Stimulated activated CD4-positive, alpha-beta T cell treated with anti-CD3 and anti-CD28 coated beads, Interleukin-15, amount 100 ng/mL, for 24 hours (primary cell): ENCODE data around the gene SYT7.

Experiments used
- DNase-seq: peaks from one replicate; pipeline ENCODE4 v3.0.0-alpha.2; 2020

The SYT7 gene

DNA sequence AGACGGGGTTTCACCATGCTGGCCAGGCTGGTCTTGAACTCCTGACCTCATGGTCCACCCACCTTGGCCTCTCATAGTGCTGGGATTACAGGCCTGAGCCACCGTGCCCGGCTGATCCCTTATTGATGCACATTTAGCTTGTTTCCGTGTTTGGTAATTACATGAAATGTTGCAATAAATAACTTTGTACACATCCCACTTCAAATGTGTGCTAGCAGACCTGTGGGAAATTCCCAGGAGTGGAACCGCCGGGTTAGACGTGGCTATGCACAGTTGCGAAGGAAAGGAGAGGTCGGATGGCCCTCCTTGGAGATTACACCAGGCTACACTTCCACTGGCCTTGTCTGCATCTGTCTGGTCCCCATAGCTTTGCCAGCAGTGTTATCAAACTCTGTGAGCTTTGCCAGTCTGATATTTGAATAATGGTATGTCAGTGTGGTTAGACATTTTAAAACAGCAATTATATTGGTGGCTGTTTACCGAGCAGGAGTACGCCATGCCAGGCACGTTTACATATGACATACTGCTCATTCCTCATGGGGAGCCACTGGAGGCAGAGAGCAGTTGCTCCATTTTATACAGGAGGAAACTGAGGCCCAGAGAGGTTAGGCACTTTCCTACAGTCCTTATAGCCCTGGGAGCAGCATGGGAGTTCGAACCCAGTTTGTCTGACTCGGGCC is 27.2 kb upstream of the SYT7 start:
- no peak for DNase-seq

DNA sequence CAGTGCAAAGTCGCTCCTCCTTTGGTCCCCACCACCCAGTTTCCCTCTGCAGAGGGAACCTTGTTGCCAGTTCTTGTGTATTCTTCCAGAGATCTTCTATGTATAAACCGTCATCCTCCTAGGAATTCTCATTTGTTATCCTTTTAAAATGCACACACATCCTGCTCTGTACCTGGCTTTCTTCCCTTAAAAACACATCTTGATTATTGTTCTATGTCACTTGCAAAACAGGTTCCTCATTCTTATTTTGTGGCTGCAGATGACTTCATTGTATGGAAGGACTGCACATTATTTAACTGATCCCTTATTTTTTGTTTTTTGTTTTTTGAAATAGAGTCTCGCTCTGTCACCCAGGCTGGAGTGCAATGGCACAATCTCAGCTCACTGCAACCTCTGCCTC is 26.6 kb upstream of the SYT7 start:
- no peak for DNase-seq

DNA sequence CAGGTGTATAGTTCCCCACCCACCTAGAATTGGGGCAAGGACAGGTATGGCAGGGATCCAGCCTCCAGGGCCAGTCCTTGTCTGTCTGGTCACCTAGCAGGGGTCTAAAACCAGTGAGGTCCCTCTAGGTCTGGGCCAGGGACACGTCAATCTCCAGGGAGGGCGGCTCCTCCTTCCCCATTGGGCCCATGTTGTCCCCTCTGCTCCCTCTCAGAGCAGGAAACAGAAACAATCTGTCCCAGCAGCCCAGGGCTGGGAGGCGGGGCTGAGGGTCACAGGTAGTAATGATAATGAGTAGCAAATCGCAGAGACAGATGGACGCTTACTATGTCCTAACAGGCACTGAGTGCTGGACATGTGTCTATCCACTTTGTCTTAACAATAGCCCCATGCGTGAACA is 22.8 kb upstream of the SYT7 start:
- no peak for DNase-seq

DNA sequence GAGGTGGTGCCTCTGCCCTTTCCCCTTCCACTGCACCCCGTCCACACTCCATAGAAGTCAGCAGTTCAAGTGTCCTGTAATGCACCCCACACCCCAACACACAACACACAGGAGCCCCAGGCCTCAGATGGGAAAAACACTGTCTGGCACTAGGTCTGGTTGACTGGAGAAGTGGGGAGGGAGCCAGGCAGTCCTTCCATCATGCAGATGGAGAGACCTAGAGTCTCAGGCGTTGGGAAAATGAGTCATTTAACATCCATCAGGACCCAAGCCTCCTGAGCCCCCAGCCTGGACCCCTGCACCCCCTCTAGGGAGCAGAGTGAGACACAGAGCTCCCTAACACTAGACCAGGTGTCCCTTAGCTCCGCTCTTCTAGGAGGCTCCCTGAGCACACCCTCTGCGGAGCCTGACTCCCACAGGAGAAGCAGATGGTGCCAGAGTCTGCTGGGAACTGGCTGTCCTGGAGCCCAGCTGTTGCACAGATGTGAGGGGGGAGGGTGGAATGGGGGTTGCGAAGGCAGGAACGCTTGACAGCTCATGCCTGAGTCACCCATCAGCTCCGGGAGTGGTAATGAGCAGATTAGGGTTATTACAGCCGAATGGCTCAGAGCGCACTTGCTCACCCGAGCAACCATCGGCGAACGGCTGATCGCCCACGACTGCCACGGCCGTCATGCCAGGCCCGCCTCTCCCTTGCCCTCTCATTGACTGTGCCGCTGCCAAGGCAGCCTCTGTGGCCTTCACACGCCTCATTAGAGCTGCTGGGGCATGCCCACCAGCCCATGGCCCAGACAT is 22.1 kb upstream of the SYT7 start:
- DNase-seq, result no peak

DNA sequence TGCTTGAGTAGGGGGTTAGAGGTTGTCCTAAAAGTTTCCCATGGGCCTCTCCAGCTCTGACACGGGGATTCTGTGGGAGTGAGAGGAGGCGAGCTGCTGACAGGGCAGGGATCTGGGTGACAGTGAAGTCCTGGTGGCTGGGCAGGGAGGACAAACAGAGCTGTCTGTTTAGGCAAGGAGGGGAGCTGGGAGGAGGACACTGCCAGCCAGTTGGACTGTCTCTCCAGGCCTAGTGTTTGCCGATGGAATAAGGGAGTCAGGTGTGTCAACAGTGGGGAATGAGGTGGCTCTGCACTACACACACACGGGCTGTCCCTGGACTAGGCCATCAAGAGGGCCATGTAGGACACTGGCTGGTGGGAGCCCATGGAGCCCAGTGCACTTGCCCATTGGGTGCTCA is 20.6 kb upstream of the SYT7 start:
- DNase-seq, result no peak

DNA sequence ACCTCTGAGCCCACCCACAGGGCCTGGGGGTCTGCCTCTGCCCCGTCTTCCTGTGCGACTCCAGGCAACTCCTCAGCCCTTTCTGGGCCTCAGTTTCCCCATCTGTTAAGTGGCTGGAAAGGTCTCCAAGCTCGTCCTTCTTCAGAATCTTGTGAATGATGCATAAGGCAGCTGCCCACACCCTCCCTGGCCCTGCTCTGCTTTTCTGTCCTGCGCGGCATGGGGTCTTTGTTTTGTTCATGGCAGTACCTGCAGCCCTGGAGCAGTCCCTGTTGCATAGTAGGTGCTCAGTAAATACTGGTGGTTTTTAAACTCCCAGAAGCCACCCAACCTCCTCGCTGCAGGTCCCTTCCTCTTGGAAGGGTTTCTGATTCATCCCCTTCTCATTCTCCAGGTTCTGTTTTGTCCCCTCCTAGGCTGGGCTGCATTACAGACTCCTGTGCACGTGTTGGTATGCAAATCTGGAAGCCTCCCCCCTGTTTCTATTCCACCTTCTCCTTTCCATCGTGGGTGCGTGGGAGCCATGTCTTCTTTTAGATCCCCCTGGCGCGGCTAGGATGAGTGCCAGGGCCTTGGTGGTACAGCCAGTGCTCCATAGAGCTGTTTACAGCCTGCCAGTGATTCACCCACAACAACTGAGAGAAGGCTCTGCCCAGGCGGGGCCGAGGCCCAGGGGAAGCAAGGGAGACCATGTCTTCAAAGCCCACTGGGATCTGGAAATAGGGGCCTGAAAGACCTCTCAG is 19.3 kb upstream of the SYT7 start:
- no peak for DNase-seq

DNA sequence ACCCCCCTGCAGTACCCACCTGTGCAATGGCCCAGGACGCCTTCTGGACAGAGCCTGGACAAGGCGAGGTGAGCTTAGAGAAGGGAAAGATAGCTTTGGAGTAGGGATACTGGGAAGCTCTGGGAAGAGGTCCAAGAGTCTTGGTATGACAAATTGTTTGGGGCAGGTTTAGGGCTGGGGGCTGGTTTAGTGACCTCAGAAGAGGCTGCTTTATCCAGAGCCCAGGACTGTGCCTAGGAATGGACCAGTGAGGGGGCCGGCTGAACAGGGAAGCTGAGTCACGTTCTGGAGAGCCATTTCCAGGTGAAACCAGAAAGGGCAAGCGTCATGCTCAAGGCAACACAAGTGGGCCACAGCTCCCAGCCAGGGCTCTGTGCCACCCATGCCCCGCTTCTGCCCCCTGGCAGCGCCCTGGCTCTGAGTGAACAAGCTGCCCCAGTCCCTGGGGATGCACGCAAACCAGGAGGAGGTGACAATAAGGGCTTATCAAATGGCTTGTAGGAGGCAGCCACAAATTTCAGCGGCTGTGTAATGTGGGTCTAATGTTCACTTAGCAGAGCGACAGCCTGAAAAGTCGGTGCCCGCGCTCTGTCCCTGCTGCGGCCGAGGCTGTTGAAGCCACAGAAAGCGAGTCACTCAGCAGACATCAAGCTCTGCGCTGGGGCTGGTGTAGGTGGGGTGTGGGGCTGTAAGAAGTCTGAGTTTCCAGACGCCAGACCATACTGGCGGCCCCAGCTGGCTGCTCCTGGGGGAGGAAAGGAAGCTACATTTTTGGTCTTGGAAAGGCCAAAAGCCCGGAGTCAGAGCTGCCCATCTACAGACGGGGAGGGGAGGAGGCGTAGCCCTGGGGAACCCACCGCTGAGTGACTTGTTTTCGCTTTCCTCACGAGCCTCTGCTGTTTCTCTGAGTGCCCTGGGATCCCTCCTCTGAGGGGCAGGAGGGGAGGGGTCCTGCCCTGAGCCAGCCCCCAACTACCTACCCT is 18.3 kb upstream of the SYT7 start:
- DNase-seq, result no peak

DNA sequence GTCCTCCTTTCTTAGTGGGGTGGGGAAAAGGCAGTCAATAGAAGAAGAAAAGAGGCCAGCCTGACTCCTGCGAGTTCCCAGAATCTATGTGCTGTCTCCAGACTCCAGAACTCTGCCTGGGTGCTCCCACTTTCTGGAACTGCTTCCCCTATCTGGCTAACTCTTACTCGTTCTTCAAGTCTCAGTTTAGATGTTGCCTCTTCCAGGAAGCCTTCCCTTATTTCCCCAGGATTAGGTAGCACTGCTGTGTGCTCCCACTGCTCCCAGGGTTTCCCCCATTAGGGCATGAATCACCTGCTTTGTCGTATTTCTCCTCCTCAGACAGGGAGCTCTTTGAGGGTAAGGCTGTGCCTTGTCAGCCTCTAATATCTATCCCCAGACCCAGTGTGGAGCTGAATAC is 17.5 kb upstream of the SYT7 start:
- no peak for DNase-seq

DNA sequence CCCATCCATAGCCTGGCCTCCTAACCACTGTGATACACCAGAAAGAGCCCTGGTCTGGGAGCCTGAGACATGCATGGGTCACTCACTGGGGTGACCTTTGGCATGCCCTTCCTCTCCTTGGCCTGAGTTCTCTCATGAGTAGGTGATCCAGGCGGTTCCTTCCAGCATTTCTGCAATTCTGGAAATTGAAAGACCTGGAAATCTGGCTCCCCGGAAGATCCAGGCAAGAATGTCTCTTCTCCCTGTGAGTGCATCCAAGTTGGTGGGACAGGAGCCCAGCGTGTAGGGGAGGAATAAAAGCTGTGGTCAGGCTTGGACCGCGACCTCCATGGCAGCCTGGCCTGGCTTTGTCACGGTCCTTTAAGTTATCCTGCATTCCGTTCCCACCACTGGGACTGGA is 16.1 kb upstream of the SYT7 start:
- no peak for DNase-seq

DNA sequence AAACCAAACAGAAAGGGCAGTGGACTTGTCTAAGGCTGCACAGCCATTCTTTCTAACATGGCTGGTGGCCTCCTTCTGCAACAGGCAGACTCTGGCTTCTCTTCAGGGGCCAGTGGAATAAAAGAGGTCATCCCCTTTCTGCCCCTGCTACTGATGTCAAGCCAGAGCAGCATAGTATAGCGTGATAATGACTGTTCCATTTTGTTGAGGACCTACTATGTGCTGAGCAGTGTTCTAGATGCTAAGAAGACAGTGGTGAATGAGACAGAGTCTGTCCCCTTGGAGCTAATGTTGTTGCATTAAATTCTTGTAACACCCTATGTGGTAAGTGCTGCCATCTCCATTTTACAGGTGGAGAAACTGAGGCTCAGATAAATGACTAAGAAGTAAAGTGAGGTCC is 15.7 kb upstream of the SYT7 start:
- no peak for DNase-seq

DNA sequence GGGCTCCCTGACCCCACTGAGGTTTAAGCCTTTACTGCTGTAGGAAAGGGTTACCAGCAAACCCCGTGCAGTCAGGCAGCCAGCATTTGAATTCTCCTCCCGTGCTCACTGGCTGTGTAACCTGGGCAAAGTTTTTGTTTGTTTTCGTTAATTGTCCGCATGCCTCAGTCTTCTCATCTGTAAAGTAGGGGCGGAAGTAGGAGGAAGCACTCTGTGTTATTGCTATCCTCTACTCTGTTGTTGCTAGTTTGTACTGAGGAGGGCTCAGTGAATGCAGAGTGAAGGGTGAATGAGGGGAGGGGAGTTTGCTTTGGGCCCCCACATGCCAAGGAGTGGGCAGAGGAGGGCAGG is 14.0 kb upstream of the SYT7 start:
- DNase-seq, result no peak

DNA sequence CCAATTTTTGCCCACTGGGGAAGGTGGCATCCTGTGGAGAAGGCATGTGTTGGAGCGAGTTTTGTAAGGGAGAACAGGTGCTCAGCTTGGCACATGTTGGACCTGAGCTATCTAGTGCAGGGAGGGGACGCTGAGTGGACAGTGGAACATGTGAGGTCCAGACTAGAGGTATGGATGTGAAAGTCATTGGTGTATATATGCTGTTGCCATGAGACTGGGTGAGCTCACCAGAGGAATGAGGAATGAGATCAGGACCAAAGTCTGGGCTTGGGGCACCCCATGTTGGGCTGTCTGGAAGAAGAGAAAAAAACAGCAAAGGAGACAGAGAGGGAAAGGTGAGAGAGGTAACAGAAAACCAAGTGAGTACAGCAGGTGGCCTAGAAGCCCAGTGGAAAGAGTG is 12.3 kb upstream of the SYT7 start:
- no peak for DNase-seq

DNA sequence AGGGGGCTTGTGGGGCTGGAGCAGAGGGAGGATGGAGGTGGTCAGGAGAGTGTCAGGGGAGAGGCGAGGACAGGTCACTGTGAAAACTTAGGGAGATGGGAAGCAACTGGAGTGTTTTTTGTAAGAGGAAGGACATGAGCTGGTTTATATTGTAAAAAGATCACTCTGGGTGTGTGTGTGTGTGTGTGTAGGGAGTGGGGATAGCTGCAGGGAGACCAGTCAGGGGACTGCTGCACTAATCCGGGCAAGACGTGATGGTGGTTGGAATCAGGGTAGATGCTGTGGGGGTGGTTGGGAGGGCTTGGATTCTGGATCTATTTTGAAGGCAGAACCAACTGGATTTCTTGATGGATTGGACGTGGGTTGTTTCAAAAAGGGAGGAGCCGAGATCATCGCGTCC is 11.3 kb upstream of the SYT7 start:
- no peak for DNase-seq

DNA sequence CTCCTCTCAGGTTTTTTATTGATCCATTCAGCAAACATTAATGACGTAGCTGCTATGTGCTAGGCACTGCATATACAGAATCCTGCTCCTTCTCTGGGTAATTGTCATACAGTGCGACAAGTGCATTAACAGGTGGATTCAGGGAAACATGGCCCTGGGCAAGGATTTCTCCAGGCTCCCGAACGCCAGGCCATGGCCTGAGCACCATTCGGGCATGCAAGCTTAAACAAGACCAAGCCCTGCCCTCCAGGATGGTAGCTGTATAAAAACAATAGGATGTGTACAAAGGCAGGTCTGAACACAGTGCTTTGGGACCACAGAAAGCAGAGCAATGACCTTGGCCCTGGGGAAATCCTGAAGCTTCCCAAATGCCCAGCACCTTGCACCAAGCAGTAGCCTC is 9.1 kb upstream of the SYT7 start:
- DNase-seq, result no peak

DNA sequence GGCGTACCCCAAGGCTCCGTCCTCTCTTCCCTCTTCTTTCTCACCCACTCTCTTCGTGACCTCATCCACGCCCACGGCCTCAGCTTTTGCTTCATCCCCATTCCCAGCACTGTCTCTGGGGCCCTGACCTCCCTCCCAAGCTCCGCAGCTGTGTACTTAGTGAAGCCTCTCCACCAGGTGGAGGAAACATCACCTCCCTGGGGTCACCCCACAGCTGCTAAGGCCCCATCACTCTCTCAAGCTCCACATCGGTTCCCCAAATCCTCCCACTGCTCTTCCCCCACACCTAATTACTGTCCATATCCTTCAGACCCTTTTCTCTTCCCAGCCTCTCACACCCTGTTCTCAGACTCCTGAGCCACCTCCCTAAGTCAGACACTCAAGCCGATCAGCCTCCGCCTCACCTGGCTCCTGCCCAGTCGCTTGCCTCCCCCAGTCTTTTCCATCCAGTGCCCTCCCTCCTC is 7.9 kb upstream of the SYT7 start:
- DNase-seq, result peak; percentile 22

DNA sequence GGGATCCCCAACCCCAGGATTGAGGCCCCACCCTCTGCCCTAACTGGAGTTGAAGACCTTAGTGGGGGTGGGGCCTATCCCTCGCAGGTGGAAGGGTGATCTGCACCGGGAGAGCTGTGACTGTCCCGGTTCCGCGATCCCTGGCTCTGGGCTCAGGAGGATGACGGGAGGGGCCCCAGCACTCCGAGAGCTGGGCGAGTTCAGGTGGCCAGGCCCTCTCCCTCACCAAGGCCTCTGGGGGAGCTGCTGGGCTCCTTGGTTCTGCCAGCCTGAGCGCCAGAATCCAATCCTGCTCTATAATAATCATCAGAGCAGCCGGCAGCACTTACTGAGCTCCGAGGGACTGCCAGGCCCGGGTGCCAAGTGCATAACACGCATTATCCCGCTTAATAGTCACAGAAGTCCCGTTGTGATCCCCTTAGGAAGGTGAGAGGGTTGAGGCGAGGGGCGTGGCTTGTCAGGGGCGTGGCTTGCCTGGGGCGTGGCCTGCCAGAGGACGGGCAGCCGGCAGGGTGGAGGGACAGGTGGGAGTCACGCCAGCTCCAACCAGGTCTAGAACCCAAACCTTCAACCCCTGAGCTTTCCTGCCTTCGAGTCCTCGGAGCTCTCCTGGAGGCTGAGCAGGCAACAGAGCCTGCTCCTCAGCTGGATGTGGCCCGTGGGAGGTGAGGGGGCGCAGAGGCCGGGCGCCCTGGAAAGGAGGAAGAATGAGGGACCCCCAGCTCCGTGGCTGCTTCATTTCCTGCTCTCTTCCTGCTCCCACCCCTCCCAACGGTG is 7.3 kb upstream of the SYT7 start:
- peak; percentile 78 for DNase-seq

DNA sequence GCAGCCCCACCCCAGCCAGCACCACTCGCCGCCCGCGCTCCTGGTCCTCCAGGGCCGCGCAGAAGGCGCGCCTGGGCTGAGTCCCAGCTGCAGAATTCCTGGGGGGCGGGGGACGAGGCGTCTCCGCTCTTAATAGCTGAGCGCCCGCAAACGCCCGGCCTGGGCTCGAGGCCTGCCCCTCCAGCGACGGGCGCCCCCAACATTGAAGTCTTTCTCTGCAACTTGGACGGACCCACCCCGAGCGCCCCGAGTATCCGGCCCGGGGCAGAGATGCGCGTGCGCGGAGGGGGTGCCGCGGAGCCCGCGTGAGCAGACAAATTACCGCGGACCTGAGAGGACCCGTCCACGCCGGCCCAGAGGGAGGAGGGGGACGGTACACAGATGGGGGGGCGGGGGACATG is 6.7 kb upstream of the SYT7 start:
- no peak for DNase-seq

DNA sequence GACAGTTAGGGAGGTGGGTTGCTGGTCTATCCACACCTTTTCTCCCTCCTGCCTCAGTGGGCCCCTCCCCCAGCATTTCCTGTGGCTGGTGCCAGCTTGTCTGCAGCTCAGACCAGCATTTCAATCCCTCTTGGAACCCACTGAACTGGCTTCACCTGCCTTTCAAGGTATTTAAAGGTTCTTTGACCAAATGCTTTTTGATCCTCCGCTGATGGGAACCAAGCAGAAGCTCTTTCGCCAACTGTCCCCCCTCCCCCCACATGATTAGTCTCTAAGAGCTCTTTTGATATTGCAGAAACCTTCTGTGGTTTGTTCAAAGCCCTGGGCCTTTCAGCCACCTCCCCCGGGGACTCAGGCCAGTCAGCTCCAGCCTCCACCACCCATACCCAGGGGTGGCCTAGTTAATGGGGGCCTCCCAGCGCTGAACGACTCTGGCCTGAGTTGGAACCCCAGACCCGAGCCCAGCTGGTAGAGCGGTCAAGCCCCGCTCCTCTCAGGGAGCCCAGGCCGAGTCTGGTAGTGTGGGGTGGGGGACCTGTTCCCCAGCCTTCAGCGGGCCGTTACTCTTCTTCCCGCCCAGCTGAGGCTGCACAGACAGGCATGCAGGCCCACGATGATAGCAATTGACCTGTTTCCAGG is 6.0 kb upstream of the SYT7 start:
- DNase-seq, result no peak

DNA sequence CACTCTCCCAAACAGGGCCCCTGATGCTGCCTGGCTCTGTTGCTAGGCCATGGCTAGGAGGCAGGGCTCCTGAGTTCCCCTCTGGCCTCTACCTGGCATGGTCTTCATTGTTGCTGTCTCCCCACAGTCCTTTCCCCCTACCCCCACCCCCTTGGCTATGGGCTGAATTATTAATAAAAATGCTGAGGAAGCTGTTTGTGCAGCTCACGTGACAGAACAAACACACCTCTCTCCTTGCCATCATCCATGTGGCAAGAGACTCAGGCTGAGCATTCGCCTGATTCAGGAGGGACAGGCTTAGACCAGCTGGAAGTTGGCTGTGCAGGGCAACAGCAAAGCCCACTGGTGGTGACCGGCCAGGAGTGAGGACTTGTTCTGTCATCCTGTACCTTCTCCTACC is 4.2 kb upstream of the SYT7 start:
- no peak for DNase-seq

DNA sequence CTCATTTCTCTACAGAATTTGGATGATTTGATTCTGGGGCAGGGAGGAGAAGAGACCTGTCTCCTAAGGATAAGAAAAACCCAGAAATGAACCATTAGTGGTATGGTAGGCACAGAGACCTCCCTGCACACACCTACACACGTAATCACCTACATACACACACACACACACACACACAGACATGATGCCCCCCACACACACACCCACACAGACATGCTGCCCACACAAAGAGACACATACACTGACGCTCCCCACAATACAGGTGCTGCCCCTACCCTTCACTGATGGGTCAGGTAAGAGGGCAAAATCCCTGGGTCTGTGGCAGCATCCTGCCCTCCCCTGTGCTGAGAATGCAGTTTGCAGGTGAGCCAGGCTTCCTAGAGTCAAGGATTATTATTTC is 1.1 kb upstream of the SYT7 start:
- no peak for DNase-seq

DNA sequence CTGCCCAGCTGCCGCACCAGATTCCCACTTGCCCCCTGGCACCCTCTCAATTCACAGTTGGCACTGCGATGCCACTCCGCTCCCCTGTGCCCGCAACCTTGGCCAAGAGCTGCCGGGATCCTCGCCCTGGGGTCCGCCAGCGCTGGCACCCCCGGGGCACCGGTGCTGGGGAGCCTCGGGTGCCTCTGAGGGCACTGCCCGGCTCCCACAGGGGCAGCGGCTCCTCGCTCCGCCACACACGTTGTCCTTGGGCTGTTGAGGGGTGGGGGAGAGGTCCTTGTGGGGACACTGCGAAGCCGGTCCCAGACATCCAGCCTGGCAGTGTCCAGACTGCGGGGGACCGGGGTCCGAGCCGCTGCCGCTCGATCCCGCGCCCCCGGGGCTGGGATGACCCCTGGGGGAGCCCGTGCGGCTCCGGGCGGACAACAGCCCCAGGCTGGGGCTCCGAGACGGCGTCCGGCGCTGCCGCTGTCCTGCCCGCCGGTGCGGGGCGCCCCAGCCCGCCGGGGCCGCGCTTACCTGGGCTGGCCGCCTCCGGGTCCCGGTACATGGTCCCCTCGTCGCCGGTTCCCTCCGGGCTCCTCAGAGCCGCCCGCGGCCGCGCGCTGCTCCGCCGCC is 496 bp downstream of the SYT7 start:
- DNase-seq, result no peak
